Suprapubic skin (tissue), 4 donors: ENCODE measurements around the gene PER1. TPM values are rescaled to one million over a fixed set of nuclear protein-coding genes. Genes with fewer than 3 reads are reported as not detected.
A peak's percentile ranks its signal among the peaks of the same experiment; 100 is the strongest.

Experiments
- DNase-seq, 2 donors: peaks; one replicate each; pipeline ENCODE4 v3.0.0-alpha.2; 2019; ENCODE audit warnings: low spot score in 2 of 2
- H3K27ac ChIP-seq: fragments of 200-600 bp; sonication (generic); one replicate; pipeline ENCODE4 v1.5.1; 2019
- H3K27me3 ChIP-seq: fragments of 200-600 bp; sonication (generic); one replicate; pipeline ENCODE4 v1.5.1; 2019
- H3K36me3 ChIP-seq: fragments of 200-600 bp; sonication (generic); one replicate; pipeline ENCODE4 v1.5.1; 2019
- H3K4me1 ChIP-seq: fragments of 200-600 bp; sonication (generic); one replicate; pipeline ENCODE4 v1.5.1; 2019
- H3K4me3 ChIP-seq: fragments of 200-600 bp; sonication (generic); one replicate; pipeline ENCODE4 v1.5.1; 2019; ENCODE audit warnings: mild to moderate bottlenecking
- H3K9me3 ChIP-seq: fragments of 200-600 bp; sonication (generic); one replicate; pipeline ENCODE4 v1.5.1; 2019
- EP300 ChIP-seq: sonication (generic); formaldehyde crosslinking; IDR thresholded peaks from one replicate; pipeline ENCODE4 v1.6.1; 2017; ENCODE audit warnings: antibody characterized with exemption
- POLR2A ChIP-seq, 2 donors: fragments of 450-650 bp; IDR thresholded peaks; one replicate each; pipeline ENCODE4 v1.6.1; 2017; ENCODE audit warnings: antibody characterized with exemption in 2 of 2, mild to moderate bottlenecking in 2 of 2, moderate library complexity in 2 of 2
- POLR2AphosphoS5 ChIP-seq, 3 donors: sonication (generic); formaldehyde crosslinking; IDR thresholded peaks; one replicate each; pipeline ENCODE4 v1.6.1; 2017; ENCODE audit warnings: antibody characterized with exemption in 3 of 3
- WGBS: methylation state at CpG from one replicate; pipeline ENCODE4 v1.1.5; 2018; 5-methylcytosine and 5-hydroxymethylcytosine counted together
- total RNA-seq, 4 donors: library from RNA; depleted of rRNA; stranded (reverse); fragments of >200 nt; gene quantifications; one replicate each; pipeline ENCODE4 v1.1.0, GENCODE V29; 2016
- TF ChIP-seq, protein P1 (sequence below), 2 donors: fragments of 200-600 bp in 1 of 2; fragments of 450-650 bp in 1 of 2; sonication (generic) in 1 of 2; IDR thresholded peaks; one replicate each; pipeline ENCODE4 v1.5.1; 2016 to 2019; ENCODE audit warnings: antibody characterized with exemption in 2 of 2, mild to moderate bottlenecking in 1 of 2, moderate library complexity in 1 of 2

Gene PER1
- total RNA-seq, 4 donors from 2014 or later, result 272 to 655 (median 330) TPM

DNA sequence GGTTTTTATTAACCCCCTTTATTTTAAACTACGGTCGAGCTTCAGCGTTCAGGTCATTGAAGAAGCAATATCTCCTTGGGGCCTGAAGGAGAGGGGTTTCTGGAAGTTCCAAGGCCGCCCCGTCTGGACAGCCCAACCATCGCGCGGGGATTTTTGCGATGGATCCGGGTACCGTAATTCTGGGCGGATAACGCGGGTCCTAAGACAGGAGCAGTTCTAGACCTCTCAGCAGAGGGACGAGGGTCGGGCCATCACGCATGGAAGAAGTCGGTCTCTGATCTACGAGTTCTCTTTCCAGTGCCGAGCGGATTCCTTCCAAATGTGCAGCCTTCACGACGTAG lies 34.2 kb upstream of the PER1 start:
- peaks cover 47% of the 10 kb centered on the region for H3K4me1 ChIP-seq
- TF ChIP-seq POLR2A (IDR thresholded peaks at IDR 0.05) (no peak), EP300 (no peak), POLR2AphosphoS5 (IDR thresholded peaks at IDR 0.05) (no peak)
- TF ChIP-seq, protein P1, sequence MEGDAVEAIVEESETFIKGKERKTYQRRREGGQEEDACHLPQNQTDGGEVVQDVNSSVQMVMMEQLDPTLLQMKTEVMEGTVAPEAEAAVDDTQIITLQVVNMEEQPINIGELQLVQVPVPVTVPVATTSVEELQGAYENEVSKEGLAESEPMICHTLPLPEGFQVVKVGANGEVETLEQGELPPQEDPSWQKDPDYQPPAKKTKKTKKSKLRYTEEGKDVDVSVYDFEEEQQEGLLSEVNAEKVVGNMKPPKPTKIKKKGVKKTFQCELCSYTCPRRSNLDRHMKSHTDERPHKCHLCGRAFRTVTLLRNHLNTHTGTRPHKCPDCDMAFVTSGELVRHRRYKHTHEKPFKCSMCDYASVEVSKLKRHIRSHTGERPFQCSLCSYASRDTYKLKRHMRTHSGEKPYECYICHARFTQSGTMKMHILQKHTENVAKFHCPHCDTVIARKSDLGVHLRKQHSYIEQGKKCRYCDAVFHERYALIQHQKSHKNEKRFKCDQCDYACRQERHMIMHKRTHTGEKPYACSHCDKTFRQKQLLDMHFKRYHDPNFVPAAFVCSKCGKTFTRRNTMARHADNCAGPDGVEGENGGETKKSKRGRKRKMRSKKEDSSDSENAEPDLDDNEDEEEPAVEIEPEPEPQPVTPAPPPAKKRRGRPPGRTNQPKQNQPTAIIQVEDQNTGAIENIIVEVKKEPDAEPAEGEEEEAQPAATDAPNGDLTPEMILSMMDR (IDR thresholded peaks at IDR 0.05), result no peak
- no peaks in the 10 kb centered on the region for H3K9me3 ChIP-seq
- H3K36me3 ChIP-seq, result no peaks in the 10 kb centered on the region
- peak overlapping the region; percentile 96 for H3K4me3 ChIP-seq
- peak overlapping the region; percentile 95 for H3K27ac ChIP-seq
- H3K27me3 ChIP-seq, result no peaks in the 10 kb centered on the region
- no peak for DNase-seq
- WGBS, result 0% methylated on average over 20 of the region's 23 CpGs

GRCh38 chr17:8185582-8186445 lies 33.6 kb upstream of the PER1 start:
- under 1% methylated on average over 27 of the region's 44 CpGs for WGBS
- Histone ChIP-seq H3K4me3 (peak overlapping the region; percentile 96), H3K4me1 (peaks cover 42% of the 10 kb centered on the region), H3K36me3 (no peaks in the 10 kb centered on the region), H3K9me3 (no peaks in the 10 kb centered on the region), H3K27ac (peak overlapping the region; percentile 95), H3K27me3 (no peaks in the 10 kb centered on the region)
- TF ChIP-seq EP300 (no peak), POLR2AphosphoS5 (IDR thresholded peaks at IDR 0.05) (peak; percentile 68 to 95 (median 89)), POLR2A (IDR thresholded peaks at IDR 0.05) (peak in 1 of 2 donors; percentile 56)
- TF ChIP-seq, protein P1 (IDR thresholded peaks at IDR 0.05), result no peak
- peak; percentile 94 to 96 for DNase-seq

GRCh38 chr17:8176998-8177731 lies 25.0 kb upstream of the PER1 start:
- no peak for DNase-seq
- Histone ChIP-seq H3K27me3 (no peaks in the 10 kb centered on the region), H3K9me3 (no peaks in the 10 kb centered on the region), H3K27ac (peak overlapping the region; percentile 79), H3K4me3 (peak overlapping the region; percentile 70), H3K36me3 (no peaks in the 10 kb centered on the region), H3K4me1 (peaks cover 43% of the 10 kb centered on the region)
- WGBS, result 79% methylated on average over 14 of the region's 19 CpGs
- no peak for TF ChIP-seq POLR2A (IDR thresholded peaks at IDR 0.05)
- no peak for TF ChIP-seq POLR2AphosphoS5 (IDR thresholded peaks at IDR 0.05)
- TF ChIP-seq, protein P1 (IDR thresholded peaks at IDR 0.05), result no peak
- no peak for TF ChIP-seq EP300

- peak; percentile 94 to 96 for DNase-seq
- Histone ChIP-seq H3K4me1 (peaks cover 43% of the 10 kb centered on the region), H3K4me3 (peak within 1 kb of the TSS; percentile 70), H3K27me3 (no peaks in the 10 kb centered on the region), H3K9me3 (no peaks in the 10 kb centered on the region), H3K36me3 (no peaks in the 10 kb centered on the region), H3K27ac (peak within 1 kb of the TSS; percentile 79)
- WGBS, result 3% methylated on average over 23 of the region's 56 CpGs
- no peak for TF ChIP-seq EP300
- TF ChIP-seq, protein P1 (IDR thresholded peaks at IDR 0.05), result peak in 1 of 2 donors; percentile 10
Measured at GRCh38 chr17:8176197-8176940, 24.2 kb upstream of the PER1 start, which contains the start of gene TMEM107. Gene TMEM107 (minus strand): TSS chr17:8176380. CDS start chr17:8176286, 94 bp downstream.
